ENCODE measurements around the gene EXT2.

Gene EXT2

GRCh38 chr11:44179173-44179572 lies 83.7 kb downstream of the EXT2 start:
- Histone ChIP-seq H3K36me3 (no peaks in the 10 kb centered on the region), H3K27me3 (ENCODE audit: insufficient read depth, low read depth, severe bottlenecking) (no peaks in the 10 kb centered on the region), H3K9me3 (ENCODE audit: severe bottlenecking) (no peaks in the 10 kb centered on the region), H3K27ac (no peak overlapping the region), H3K4me3 (ENCODE audit: low read depth, low read length) (no peak overlapping the region)
- no peak for TF ChIP-seq CTCF (IDR thresholded peaks at IDR 0.05; ENCODE audit: low read depth, low read length)
- no peak for DNase-seq

- Histone ChIP-seq H3K9me3 (ENCODE audit: severe bottlenecking) (no peaks in the 10 kb centered on the region), H3K4me3 (ENCODE audit: low read depth, low read length) (no peak overlapping the region), H3K36me3 (no peaks in the 10 kb centered on the region), H3K27me3 (ENCODE audit: insufficient read depth, low read depth, severe bottlenecking) (no peaks in the 10 kb centered on the region), H3K27ac (no peak overlapping the region)
- no peak for DNase-seq
- TF ChIP-seq CTCF (IDR thresholded peaks at IDR 0.05; ENCODE audit: low read depth, low read length), result no peak
These were observed 84.6 kb downstream of the EXT2 start for GRCh38 chr11:44180107-44180506.

GRCh38 chr11:44185522-44185921 lies 90.0 kb downstream of the EXT2 start:
- H3K4me3 ChIP-seq (ENCODE audit: low read depth, low read length), result no peak overlapping the region
- H3K36me3 ChIP-seq, result no peaks in the 10 kb centered on the region
- H3K9me3 ChIP-seq (ENCODE audit: severe bottlenecking), result no peaks in the 10 kb centered on the region
- no peak for DNase-seq
- TF ChIP-seq CTCF (IDR thresholded peaks at IDR 0.05; ENCODE audit: low read depth, low read length), result no peak
- H3K27ac ChIP-seq, result no peak overlapping the region
- no peaks in the 10 kb centered on the region for H3K27me3 ChIP-seq (ENCODE audit: insufficient read depth, low read depth, severe bottlenecking)

- H3K27ac ChIP-seq, result no peak overlapping the region
- no peaks in the 10 kb centered on the region for H3K27me3 ChIP-seq (ENCODE audit: insufficient read depth, low read depth, severe bottlenecking)
- H3K36me3 ChIP-seq, result no peaks in the 10 kb centered on the region
- TF ChIP-seq CTCF (IDR thresholded peaks at IDR 0.05; ENCODE audit: low read depth, low read length), result no peak
- no peak overlapping the region for H3K4me3 ChIP-seq (ENCODE audit: low read depth, low read length)
- H3K9me3 ChIP-seq (ENCODE audit: severe bottlenecking), result no peaks in the 10 kb centered on the region
- DNase-seq, result no peak
These were observed 90.9 kb downstream of the EXT2 start for GRCh38 chr11:44186321-44186930.

GRCh38 chr11:44188643-44189042 lies 93.2 kb downstream of the EXT2 start:
- DNase-seq, result no peak
- no peaks in the 10 kb centered on the region for H3K9me3 ChIP-seq (ENCODE audit: severe bottlenecking)
- H3K36me3 ChIP-seq, result no peaks in the 10 kb centered on the region
- no peak overlapping the region for H3K4me3 ChIP-seq (ENCODE audit: low read depth, low read length)
- no peak for TF ChIP-seq CTCF (IDR thresholded peaks at IDR 0.05; ENCODE audit: low read depth, low read length)
- H3K27me3 ChIP-seq (ENCODE audit: insufficient read depth, low read depth, severe bottlenecking), result no peaks in the 10 kb centered on the region
- H3K27ac ChIP-seq, result no peak overlapping the region

All from WERI-Rb-1 (cell line).